Cardiac fibroblast (primary cell): Measurements from ENCODE around the gene FXYD6.
A peak's percentile ranks its signal among the peaks of the same experiment; 100 is the strongest.
"Not testable (repeated sequence)": the region's sequence is repeated elsewhere in the genome, so short reads cannot be mapped to it uniquely, and the experiment has no call there.

Experiments used
- DNase-seq, 2 donors: peaks; one replicate each; pipeline versions ENCODE4 v3.0.0 to v3.0.0-alpha.2; 2010; ENCODE audit warnings: low read depth in 2 of 2
- H3K4me3 ChIP-seq, 2 donors: replicated peaks in 1 of 2; 1 replicate in 1 of 2; 2 replicates in 1 of 2; pipeline ENCODE4 v1.5.1; 2011; ENCODE audit warnings: low read depth in 2 of 2, low read length in 2 of 2, mild to moderate bottlenecking in 2 of 2, moderate library complexity in 1 of 2
- CTCF ChIP-seq: IDR thresholded peaks from one replicate; pipeline ENCODE4 v1.5.1; 2011; ENCODE audit warnings: low read depth, mild to moderate bottlenecking, low read length, inconsistent platforms

FXYD6 gene, protein sequence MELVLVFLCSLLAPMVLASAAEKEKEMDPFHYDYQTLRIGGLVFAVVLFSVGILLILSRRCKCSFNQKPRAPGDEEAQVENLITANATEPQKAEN

DNA sequence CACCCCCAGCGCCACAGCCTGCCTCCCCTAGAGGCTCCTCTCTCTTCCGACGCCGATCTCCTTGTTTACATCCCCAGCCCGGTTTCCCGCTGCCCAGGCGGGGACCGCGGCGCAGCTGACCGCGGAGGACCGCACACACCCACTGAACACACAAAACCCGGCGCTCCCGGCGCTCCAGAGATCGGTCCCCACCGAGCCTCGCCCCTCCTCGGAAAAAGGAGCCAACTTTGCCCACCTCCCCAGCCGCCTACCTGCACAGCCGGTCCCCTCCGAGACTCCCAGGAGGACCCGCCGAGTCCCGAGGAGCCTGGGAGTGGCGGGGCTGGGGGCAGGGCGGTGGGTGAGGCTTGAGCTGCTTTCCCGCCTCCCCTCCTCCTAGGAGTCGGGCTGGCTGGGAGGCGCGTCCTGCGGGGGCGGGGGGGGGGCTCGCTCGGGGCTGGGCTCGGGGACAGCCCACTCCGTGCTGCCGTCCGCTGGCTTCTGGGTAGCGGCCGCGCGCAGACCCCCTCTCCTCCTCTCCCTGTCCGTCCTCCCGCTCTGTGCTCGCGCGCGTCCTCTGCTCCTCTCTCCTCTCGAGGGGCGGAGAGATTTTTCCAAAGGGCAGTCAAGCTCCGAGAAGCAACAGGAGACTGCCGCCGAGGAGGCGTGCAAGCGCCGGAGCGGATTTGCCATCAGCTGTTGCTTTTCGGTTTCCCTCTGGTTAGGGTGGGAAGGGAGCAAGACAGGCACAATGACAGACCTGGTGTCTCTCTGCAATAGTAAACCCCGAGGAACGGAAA is at the start of gene FXYD6:
Gene FXYD6, minus strand, starts transcription at position 318 of the 779 bp plus-strand sequence. CDS start 33,882 bp downstream, outside the sequence.
- no peak for TF ChIP-seq CTCF
- peak within 1 kb of the TSS in 1 of 2 donors; percentile 26 for H3K4me3 ChIP-seq
- peak in 1 of 2 donors; percentile 20 for DNase-seq

DNA sequence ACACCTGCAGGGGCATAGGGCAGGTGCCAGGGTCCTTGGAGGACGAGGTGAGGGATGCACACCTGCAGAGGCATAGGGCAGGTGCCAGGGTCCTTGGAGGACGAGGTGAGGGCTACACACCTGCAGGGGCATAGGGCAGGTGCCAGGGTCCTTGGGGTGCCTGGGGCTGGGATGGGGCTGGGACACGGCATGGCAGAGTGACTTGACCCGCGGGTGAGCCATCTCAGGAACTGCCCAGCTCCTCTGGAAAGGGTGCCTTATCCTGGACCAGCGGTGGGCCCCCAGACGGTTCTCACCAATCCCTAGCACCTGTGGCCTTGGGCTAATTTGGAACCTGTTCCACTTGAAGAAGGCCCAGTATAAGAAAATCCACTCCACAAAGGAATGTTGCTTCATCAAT is 49.7 kb upstream of the FXYD6 start:
- not testable (repeated sequence) for DNase-seq, H3K4me3 ChIP-seq

DNA sequence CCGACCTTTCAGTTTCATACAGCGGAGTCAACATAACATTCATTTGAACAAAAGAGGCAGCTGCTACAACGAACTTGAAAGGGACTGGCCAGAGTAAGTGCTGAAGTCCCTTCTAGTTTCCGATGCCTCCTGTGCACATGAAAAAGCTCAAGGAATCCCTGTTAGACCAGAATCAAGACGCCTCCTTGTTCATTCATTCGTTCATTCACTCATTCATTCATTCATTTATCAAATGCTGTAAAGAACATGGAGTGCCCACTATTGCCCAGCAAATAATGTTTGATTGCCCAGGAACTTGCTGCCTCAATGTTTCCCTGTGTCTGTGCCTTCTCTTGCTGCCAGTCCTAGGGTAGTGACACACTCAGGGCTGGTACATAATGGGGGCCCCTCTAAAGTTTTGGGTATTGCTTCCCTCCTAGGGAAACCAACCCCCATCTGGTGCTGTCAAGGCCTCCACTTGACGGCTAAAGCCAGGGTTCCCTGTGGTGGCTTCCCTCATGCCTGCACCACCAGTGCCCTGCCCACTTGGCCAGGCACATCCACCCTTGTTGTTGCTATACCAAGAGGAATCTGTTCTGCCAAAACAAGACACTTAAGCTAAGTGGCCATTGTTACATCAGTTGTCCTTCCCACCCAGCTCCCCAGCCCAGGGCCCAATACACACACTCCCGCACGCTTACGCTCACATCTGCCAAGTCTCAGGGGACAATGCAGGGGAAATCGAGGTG is 48.9 kb upstream of the FXYD6 start:
- H3K4me3 ChIP-seq: no peak overlapping the region
- TF ChIP-seq CTCF: no peak
- no peak for DNase-seq

- no peak for DNase-seq
- H3K4me3 ChIP-seq: no peak overlapping the region
- TF ChIP-seq CTCF: no peak
These were observed 48.2 kb upstream of the FXYD6 start for GRCh38 chr11:117924631-117925170.

GRCh38 chr11:117923773-117924172 is 47.3 kb upstream of the FXYD6 start:
- no peak overlapping the region for H3K4me3 ChIP-seq

DNA sequence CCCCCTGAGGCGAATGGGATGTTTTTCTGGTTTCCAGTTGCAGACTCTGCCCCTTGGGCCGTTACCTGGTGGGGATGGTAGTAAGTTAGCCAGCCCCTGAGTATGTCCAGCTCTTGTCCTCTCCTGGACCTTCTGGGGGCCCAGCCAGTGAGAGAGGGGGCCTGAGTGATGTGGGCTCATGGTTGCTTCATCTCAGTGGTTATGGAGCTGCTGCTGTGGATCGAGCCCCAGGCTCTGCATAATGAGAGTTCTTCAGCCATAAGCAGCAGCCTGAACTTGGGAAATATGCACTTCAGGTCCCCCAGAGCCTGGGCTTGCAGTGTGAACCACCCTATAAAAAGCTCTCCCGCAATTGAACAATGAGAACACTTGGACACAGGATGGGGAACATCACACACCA is 46.8 kb upstream of the FXYD6 start:
- no peak for DNase-seq
- no peak for TF ChIP-seq CTCF
- no peak overlapping the region for H3K4me3 ChIP-seq

More at GRCh38 chr11:117923773-117924172, 47.3 kb upstream of the FXYD6 start:
- DNase-seq: no peak
- TF ChIP-seq CTCF: no peak

- H3K4me3 ChIP-seq: no peak overlapping the region
- no peak for DNase-seq
- TF ChIP-seq CTCF: no peak
These were observed 45.4 kb upstream of the FXYD6 start for GRCh38 chr11:117921893-117922292.
